Liver (tissue), 9 donors: ENCODE data around the gene DTNB. TPM values are rescaled to one million over a fixed set of nuclear protein-coding genes. Genes with fewer than 3 reads are reported as not detected.

Experiments
- DNase-seq: peaks from one replicate; pipeline ENCODE4 v3.0.0-alpha.2; 2017; ENCODE audit warnings: low spot score
- H3K27ac ChIP-seq, 2 donors: one replicate each; pipeline ENCODE4 v1.7.0; 2013; ENCODE audit warnings: inconsistent platforms in 2 of 2, low read length in 2 of 2, control low read depth in 1 of 2, low read depth in 1 of 2, mild to moderate bottlenecking in 1 of 2
- H3K27me3 ChIP-seq, 4 donors: one replicate each; pipeline versions ENCODE4 v1.6.1 to v1.7.0; 2013; ENCODE audit warnings: low read length in 3 of 4, inconsistent platforms in 1 of 4, mild to moderate bottlenecking in 1 of 4, moderate library complexity in 1 of 4; ENCODE audit not compliant: control insufficient read depth in 4 of 4, insufficient read depth in 4 of 4
- H3K36me3 ChIP-seq, 4 donors: one replicate each; pipeline versions ENCODE4 v1.6.1 to v1.7.0; 2013; ENCODE audit warnings: low read length in 3 of 4, mild to moderate bottlenecking in 3 of 4, low read depth in 1 of 4, moderate library complexity in 1 of 4; ENCODE audit not compliant: control insufficient read depth in 4 of 4, insufficient read depth in 3 of 4
- H3K4me1 ChIP-seq, 4 donors: one replicate each; pipeline versions ENCODE4 v1.6.1 to v1.7.0; 2013; ENCODE audit warnings: low read length in 3 of 4, mild to moderate bottlenecking in 3 of 4, moderate library complexity in 1 of 4; ENCODE audit not compliant: control insufficient read depth in 4 of 4, insufficient read depth in 4 of 4
- H3K4me3 ChIP-seq, 3 donors: one replicate each; pipeline versions ENCODE4 v1.6.1 to v1.7.0; 2013; ENCODE audit warnings: low read length in 3 of 3, control low read depth in 1 of 3, low read depth in 1 of 3, mild to moderate bottlenecking in 1 of 3
- H3K9ac ChIP-seq, 2 donors: one replicate each; pipeline ENCODE4 v1.7.0; 2013; ENCODE audit warnings: low read length in 2 of 2, mild to moderate bottlenecking in 2 of 2, moderate library complexity in 2 of 2, control low read depth in 1 of 2, low read depth in 1 of 2
- H3K9me3 ChIP-seq, 4 donors: one replicate each; pipeline versions ENCODE4 v1.6.1 to v1.7.0; 2013; ENCODE audit warnings: low read length in 3 of 4; ENCODE audit not compliant: control insufficient read depth in 4 of 4
- ATF3 ChIP-seq: IDR thresholded peaks from 2 replicates; pipeline ENCODE4 v1.6.1; 2016; ENCODE audit warnings: antibody characterized with exemption
- CTCF ChIP-seq: fragments of 150-350 bp; IDR thresholded peaks from 2 replicates; pipeline ENCODE4 v1.5.1; 2017; ENCODE audit warnings: improper control_type of control experiment, low read depth, low read length; ENCODE audit not compliant: missing input control
- EGR1 ChIP-seq, 2 donors: IDR thresholded peaks; 2 replicates each; pipeline ENCODE4 v1.6.1; 2016 to 2018; ENCODE audit warnings: antibody characterized with exemption in 2 of 2, low read depth in 2 of 2
- FOXA1 ChIP-seq: IDR thresholded peaks from 2 replicates; pipeline ENCODE4 v1.6.1; 2016; ENCODE audit warnings: antibody characterized with exemption
- FOXA2 ChIP-seq: IDR thresholded peaks from 2 replicates; pipeline ENCODE4 v1.6.1; 2016; ENCODE audit warnings: antibody characterized with exemption
- GABPA ChIP-seq, 2 donors: IDR thresholded peaks in 1 of 2; conservative IDR thresholded peaks in 1 of 2; 2 replicates each; pipeline ENCODE4 v1.6.1; 2016; ENCODE audit warnings: antibody characterized with exemption in 2 of 2, mild to moderate bottlenecking in 1 of 2, moderate library complexity in 1 of 2
- HNF4A ChIP-seq, 2 donors: conservative IDR thresholded peaks; 2 replicates each; pipeline ENCODE4 v1.6.1; 2016; ENCODE audit warnings: antibody characterized with exemption in 2 of 2, mild to moderate bottlenecking in 2 of 2
- HNF4G ChIP-seq: IDR thresholded peaks from 2 replicates; pipeline ENCODE4 v1.6.1; 2016; ENCODE audit warnings: antibody characterized with exemption
- JUND ChIP-seq, 2 donors: IDR thresholded peaks; 2 replicates each; pipeline ENCODE4 v1.6.1; 2016; ENCODE audit warnings: antibody characterized with exemption in 2 of 2
- MAX ChIP-seq: IDR thresholded peaks from 2 replicates; pipeline ENCODE4 v1.6.1; 2016; ENCODE audit warnings: antibody characterized with exemption
- NR2F2 ChIP-seq: IDR thresholded peaks from 2 replicates; pipeline ENCODE4 v1.6.1; 2016; ENCODE audit warnings: antibody characterized with exemption
- RAD21 ChIP-seq, 2 donors: IDR thresholded peaks; 2 replicates each; pipeline ENCODE4 v1.6.1; 2016; ENCODE audit warnings: antibody characterized with exemption in 2 of 2, mild to moderate bottlenecking in 2 of 2
- REST ChIP-seq: IDR thresholded peaks from 2 replicates; pipeline ENCODE4 v1.6.1; 2016; ENCODE audit warnings: antibody characterized with exemption, mild to moderate bottlenecking
- RXRA ChIP-seq, 2 donors: IDR thresholded peaks; 2 replicates each; pipeline ENCODE4 v1.6.1; 2017 to 2018; ENCODE audit warnings: antibody characterized with exemption in 2 of 2, mild to moderate bottlenecking in 1 of 2
- SP1 ChIP-seq: IDR thresholded peaks from 2 replicates; pipeline ENCODE4 v1.6.1; 2018; ENCODE audit warnings: antibody characterized with exemption, mild to moderate bottlenecking
- TAF1 ChIP-seq: conservative IDR thresholded peaks from 2 replicates; pipeline ENCODE4 v1.6.1; 2016; ENCODE audit warnings: antibody characterized with exemption, mild to moderate bottlenecking
- YY1 ChIP-seq: IDR thresholded peaks from 2 replicates; pipeline ENCODE4 v1.6.1; 2016; ENCODE audit warnings: antibody characterized with exemption, mild to moderate bottlenecking
- ZBTB33 ChIP-seq: IDR thresholded peaks from 2 replicates; pipeline ENCODE4 v1.6.1; 2016; ENCODE audit warnings: antibody characterized with exemption
- WGBS: extraction: QIAGEN DNeasy Blood & Tissue Kit; methylation state at CpG from one replicate; pipeline ENCODE4 v1.1.7; 2013; 5-methylcytosine and 5-hydroxymethylcytosine counted together
- polyA plus RNA-seq, 2 donors: library from polyadenylated mRNA; stranded (reverse) in 1 of 2; unstranded in 1 of 2; fragments of 200-250 nt in 1 of 2; fragments of >200 nt in 1 of 2; fragmentation: Nextera tagmentation in 1 of 2; extraction: Ambion mirVana in 1 of 2; gene quantifications; one replicate each; pipeline versions ENCODE4 v1.2.1 to v1.2.3, GENCODE V29; 2013 to 2015
- total RNA-seq, 2 donors: library from RNA; depleted of rRNA; stranded (reverse); fragments of >200 nt; gene quantifications; one replicate each; pipeline ENCODE4 v1.2.3, GENCODE V29; 2014
- donor health status: healthy.
- donor health status: healthy.
- donor health status: healthy.
- donor health status: healthy.
- donor health status: healthy.

DTNB gene
- total and polyA plus RNA-seq, 4 donors: 3.3 to 10.5 (median 6.4) TPM

GRCh38 chr2:25374411-25374810 lies 299.0 kb downstream of the DTNB start:
- Histone ChIP-seq H3K36me3 (no peaks in the 10 kb centered on the region), H3K4me3 (no peak overlapping the region), H3K9ac (no peak overlapping the region), H3K4me1 (peaks cover 0 to 19% (median 9%) of the 10 kb centered on the region in 4 donors), H3K9me3 (no peaks in the 10 kb centered on the region), H3K27ac (no peak overlapping the region), H3K27me3 (no peaks in the 10 kb centered on the region)
- no peak for DNase-seq
- 98% methylated on average over 4 of the region's 4 CpGs for WGBS
- no peak for TF ChIP-seq NR2F2
- no peak for TF ChIP-seq CTCF
- TF ChIP-seq FOXA2: no peak
- no peak for TF ChIP-seq SP1
- no peak for TF ChIP-seq RXRA (IDR thresholded peaks at IDR 0.05)
- no peak for TF ChIP-seq ZBTB33
- no peak for TF ChIP-seq FOXA1
- no peak for TF ChIP-seq TAF1
- no peak for TF ChIP-seq ATF3
- TF ChIP-seq YY1: no peak
- TF ChIP-seq JUND (IDR thresholded peaks at IDR 0.05): no peak
- TF ChIP-seq EGR1 (IDR thresholded peaks at IDR 0.05; ENCODE audit: low read depth in 2 of 2): no peak
- no peak for TF ChIP-seq RAD21 (IDR thresholded peaks at IDR 0.05)
- TF ChIP-seq GABPA (IDR thresholded peaks at IDR 0.05 in 1 of 2, conservative IDR thresholded peaks at IDR 0.05 in 1 of 2): no peak
- no peak for TF ChIP-seq MAX
- TF ChIP-seq HNF4G: no peak
- no peak for TF ChIP-seq REST
- no peak for TF ChIP-seq HNF4A (conservative IDR thresholded peaks at IDR 0.05)
